GM13977 (cell line): Measurements from ENCODE around the gene ITPRID1.
A peak's percentile ranks its signal among the peaks of the same experiment; 100 is the strongest.

Source experiments
- DNase-seq: peaks from one replicate; pipeline ENCODE4 v3.0.0; 2012; ENCODE audit warnings: low spot score
- CTCF ChIP-seq: IDR thresholded peaks from 2 replicates; pipeline ENCODE4 v1.5.1; 2012; ENCODE audit warnings: mild to moderate bottlenecking, control low read depth; ENCODE audit not compliant: insufficient read depth; ENCODE audit errors: extremely low read depth, missing control alignments
- in situ Hi-C: fragments of 300-500 bp; cut with MboI; formaldehyde crosslinking; loops from one replicate; pipeline ENCODE4 v1.12.0; 2022; ENCODE audit warnings: low sequenced_read_pairs, low pct_unique_long_range_greater_than_20kb, mixed read lengths, inconsistent platforms; ENCODE audit not compliant: unreplicated experiment

Gene ITPRID1

GRCh38 chr7:31595390-31595789, 81.5 kb downstream of the ITPRID1 start:
- in situ Hi-C loops, result no loop called here
- no peak for TF ChIP-seq CTCF
- no peak for DNase-seq

DNA sequence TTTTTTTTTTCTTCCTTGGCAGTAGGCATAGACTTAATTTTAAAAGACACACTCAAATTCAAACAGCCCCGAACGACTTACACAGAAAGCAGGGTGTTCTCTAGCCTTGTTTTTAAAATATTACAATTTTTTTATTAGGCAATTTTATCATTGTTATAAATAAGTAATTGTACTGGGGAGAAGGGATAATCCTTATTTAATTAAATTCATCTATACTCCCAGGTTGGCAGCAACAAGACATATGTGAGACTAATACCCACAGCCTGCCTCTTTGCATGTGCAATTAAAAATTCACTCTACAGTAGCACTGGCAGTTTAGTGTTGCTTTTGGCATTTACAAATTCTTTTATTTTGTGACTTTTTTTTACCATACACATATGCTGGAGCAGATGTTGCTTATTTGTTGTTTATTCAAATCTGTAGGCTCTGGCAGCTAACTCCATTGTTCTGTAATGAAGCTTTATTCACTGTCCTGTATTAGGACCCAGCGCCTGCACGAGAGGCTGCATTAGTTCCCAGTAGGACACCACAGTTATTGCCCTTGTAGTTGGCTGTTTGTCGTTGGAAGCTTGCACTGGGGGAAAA, 88.2 kb downstream of the ITPRID1 start:
- TF ChIP-seq CTCF, result no peak
- in situ Hi-C loops, result no loop called here

GRCh38 chr7:31603046-31603445, 89.2 kb downstream of the ITPRID1 start:
- no peak for TF ChIP-seq CTCF
- in situ Hi-C loops, result no loop called here
- no peak for DNase-seq

More for the DNA sequence above, 88.2 kb downstream of the ITPRID1 start:
- DNase-seq, result no peak

DNA sequence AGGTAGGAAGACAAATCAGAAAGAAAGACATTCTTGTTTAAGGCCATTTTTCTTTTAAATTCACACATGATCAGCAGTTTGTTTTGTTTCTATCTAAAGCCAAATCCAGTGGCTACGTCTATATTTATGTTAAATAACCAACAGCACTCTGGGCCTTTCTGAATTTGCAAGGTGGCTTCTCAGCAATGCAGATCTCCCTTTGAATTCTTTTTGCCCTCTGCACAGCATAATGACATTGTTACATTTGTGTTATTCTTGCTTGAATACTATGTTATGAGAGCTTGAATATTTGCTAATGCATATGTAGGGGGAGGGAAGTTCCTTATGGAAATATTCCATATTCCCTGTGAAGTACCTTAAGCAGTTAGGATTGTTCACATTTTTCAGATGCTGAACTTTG, 99.7 kb downstream of the ITPRID1 start:
- no peak for TF ChIP-seq CTCF
- DNase-seq, result no peak
- in situ Hi-C loops, result no loop called here

DNA sequence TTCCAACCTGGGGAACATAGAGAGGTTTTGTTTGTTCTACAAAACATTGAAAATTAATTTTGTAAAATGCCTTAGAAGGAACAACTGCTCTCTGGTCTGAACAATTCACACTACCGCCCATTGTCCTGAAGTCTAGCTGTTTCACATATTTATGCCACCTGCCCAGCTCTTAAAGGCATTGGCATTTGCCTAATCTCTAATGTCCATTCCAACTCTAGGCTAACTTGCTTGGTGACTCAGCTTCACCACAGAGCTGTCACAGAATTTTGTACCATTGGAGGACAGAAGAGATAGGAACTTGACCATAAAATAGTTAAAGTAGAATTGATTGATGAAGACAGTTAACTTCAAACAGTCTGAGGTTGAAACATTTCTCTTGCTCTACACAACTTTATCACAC, 119.6 kb downstream of the ITPRID1 start:
- TF ChIP-seq CTCF, result no peak
- DNase-seq, result no peak
- in situ Hi-C loops, result no loop called here

GRCh38 chr7:31633894-31634494, 120.1 kb downstream of the ITPRID1 start:
- TF ChIP-seq CTCF, result peak; percentile 40
- peak; percentile 32 for DNase-seq
- in situ Hi-C loops, result no loop called here
